HG02840 (cell line): ENCODE measurements around the gene UPF1.
"Not testable (repeated sequence)": the region's sequence is repeated elsewhere in the genome, so short reads cannot be mapped to it uniquely, and the experiment has no call there.

Experiments used
- ATAC-seq: cut with Tn5 transposase; IDR thresholded peaks from one replicate; pipeline ENCODE4 v1.9.1; 2021; ENCODE audit warnings: mild to moderate bottlenecking, moderate library complexity, moderate number of reproducible peaks; ENCODE audit not compliant: unreplicated experiment, low FRiP score

Gene UPF1

GRCh38 chr19:18908917-18909619 lies 77.3 kb downstream of the UPF1 start:
- no peak for ATAC-seq

- ATAC-seq: no peak
Observed at GRCh38 chr19:18910010-18910409, 78.3 kb downstream of the UPF1 start.

DNA sequence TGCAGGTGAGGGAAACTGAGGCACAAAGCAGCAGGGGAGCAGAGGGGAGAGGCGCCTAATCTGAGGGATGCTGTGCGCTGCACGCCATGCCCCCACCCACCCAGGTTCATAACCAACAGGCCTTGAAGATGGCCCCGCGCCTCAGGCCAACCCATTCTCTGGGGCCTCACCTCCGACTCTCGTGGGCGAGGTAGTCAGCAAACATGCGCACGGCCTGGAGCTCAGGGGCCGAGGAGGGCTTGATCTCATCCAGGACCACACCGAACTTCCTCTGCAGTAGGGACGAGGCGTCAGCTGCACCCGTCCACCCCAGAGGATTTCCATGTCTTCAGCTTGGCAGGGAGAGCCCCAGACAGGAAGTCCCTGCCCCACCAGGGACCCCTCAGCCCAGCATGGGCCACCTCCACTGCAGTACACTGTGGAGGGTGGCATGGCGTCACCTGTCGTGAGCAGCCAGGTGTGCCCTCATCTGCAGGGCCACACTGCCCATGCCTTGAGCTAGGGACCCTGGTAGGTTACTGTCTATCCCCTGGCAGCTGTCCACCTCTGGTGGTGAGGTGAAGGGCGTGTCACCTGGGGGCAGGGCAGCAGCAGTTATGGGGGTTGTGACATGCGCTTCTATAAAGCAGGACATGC lies 79.2 kb downstream of the UPF1 start:
- ATAC-seq: no peak

DNA sequence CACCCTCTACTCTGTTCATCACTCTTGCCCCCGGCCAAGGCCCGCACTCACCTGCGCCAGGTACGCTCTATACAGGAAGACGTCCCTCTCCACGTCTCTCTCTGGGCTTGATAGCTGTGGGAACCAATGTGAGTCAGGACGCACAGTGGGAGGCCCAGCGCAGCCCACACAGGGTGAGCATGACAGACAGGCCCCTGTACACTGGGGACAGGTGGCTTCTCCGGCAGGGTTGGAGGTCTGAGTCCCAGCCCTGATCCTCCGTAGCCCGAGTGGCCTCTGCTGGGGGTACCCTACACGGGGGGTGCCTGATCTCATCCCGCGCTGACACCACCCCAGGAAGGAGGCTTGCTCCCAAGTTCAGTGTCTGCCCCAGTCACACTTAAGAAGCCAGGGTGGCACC lies 81.2 kb downstream of the UPF1 start:
- ATAC-seq: no peak

GRCh38 chr19:18913466-18913865 lies 81.7 kb downstream of the UPF1 start:
- no peak for ATAC-seq

- ATAC-seq: no peak
Observed at GRCh38 chr19:18915639-18916038, 83.9 kb downstream of the UPF1 start.

DNA sequence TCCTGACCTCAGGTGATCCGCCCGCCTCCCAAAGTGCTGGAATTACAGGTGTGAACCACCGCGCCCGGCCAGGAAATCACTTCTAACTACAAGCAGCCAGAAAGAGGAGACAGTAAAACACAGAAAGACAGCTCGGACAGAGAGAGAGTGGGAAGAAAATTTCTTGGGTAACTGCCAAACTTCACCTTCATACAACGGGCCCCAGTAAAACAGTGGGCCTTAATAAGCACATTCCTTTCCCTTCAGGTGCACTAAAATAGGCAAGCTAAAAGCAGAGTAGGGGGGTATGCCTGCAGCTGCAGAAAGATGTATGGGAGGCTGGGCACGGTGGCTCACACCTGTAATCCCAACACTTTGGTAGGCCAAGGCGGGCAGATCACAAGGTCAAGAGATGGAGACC lies 85.8 kb downstream of the UPF1 start:
- not testable (repeated sequence) for ATAC-seq
